ENCODE measurements around the gene TAF1C.

Gene TAF1C

GRCh38 chr16:84198401-84198800, 11.5 kb upstream of the TAF1C start:
- H3K27ac ChIP-seq = no peak overlapping the region
- TF ChIP-seq CTCF (conservative IDR thresholded peaks at IDR 0.05) = no peak
- TF ChIP-seq ZFX (IDR thresholded peaks at IDR 0.05) = no peak

GRCh38 chr16:84197466-84198128, 10.7 kb upstream of the TAF1C start:
- TF ChIP-seq CTCF (conservative IDR thresholded peaks at IDR 0.05) (no peak), ZFX (IDR thresholded peaks at IDR 0.05) (no peak)
- no peak overlapping the region for H3K27ac ChIP-seq

GRCh38 chr16:84196727-84197394, 10.0 kb upstream of the TAF1C start:
- no peak for TF ChIP-seq CTCF (conservative IDR thresholded peaks at IDR 0.05)
- no peak for TF ChIP-seq ZFX (IDR thresholded peaks at IDR 0.05)
- H3K27ac ChIP-seq = no peak overlapping the region

- H3K27ac ChIP-seq = no peak overlapping the region
These were observed 9.2 kb upstream of the TAF1C start for GRCh38 chr16:84196101-84196500.

GRCh38 chr16:84195201-84196093, 8.6 kb upstream of the TAF1C start:
- TF ChIP-seq ZFX (IDR thresholded peaks at IDR 0.05) (no peak), CTCF (conservative IDR thresholded peaks at IDR 0.05) (no peak)
- no peak overlapping the region for H3K27ac ChIP-seq

More at GRCh38 chr16:84196101-84196500, 9.2 kb upstream of the TAF1C start:
- TF ChIP-seq CTCF (conservative IDR thresholded peaks at IDR 0.05) = no peak
- no peak for TF ChIP-seq ZFX (IDR thresholded peaks at IDR 0.05)

- TF ChIP-seq ZFX (IDR thresholded peaks at IDR 0.05) (no peak), CTCF (conservative IDR thresholded peaks at IDR 0.05) (no peak)
- no peak overlapping the region for H3K27ac ChIP-seq
These were observed 7.8 kb upstream of the TAF1C start for GRCh38 chr16:84194470-84195200.
